Measurements from ENCODE around the gene CNGA3. TPM values are rescaled to one million over a fixed set of nuclear protein-coding genes. Genes with fewer than 3 reads are reported as not detected.

Gene CNGA3
- total RNA-seq, 4 donors from 2014 or later: 0.09 TPM; not detected in 3

DNA sequence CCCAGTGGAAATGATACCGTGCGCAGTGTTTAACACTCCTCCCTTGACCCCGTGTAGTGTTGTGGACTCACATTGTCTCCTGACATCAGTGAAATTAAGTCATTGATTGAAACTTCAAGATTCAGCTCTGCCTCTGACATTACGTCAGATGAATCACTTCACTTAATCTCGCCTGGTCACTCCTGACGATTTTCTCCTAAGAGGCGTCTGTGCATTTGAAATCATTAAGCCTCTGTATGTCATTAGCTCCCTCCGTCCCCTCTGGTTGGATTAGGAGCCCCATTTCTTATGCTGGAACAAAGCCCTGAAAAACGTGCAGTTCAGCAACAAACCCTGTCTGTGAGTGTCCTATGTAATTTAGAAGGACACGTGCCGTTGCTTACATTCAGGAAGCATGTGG lies 36.7 kb upstream of the CNGA3 start:
- in situ Hi-C loops (cut with MboI; ENCODE audit: low sequenced_read_pairs in 4 of 4): no loop called here
- intact Hi-C loops (cut with DNase I; ENCODE audit: low total_unique reads): no loop called here

DNA sequence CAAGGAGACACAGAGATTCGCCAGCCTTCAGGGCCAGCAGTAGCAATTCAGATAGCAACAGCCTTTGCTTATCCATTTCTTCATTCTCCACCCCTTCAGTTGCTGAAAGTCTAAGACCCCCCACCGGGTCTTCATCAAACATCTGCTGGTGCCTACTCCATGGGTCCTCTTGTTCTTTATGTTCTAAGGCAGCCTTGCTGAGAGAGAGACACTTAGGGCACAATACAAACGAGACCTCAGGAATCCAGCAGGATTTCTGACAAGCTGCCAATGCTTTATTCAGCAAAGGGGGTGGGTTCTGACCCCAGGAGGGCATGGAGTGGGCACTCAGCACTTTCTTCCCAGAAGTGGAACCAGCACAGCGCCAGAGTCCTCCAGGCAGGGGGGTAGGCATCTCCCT lies 36.2 kb upstream of the CNGA3 start:
- Histone ChIP-seq H3K9me3 (no peaks in the 10 kb centered on the region), H3K4me1 (no peaks in the 10 kb centered on the region), H3K36me3 (no peaks in the 10 kb centered on the region), H3K27me3 (peaks cover 0 to 6% (median 0%) of the 10 kb centered on the region in 3 donors), H3K4me3 (no peak overlapping the region), H3K27ac (no peak overlapping the region)
- intact Hi-C loops (cut with DNase I; ENCODE audit: low total_unique reads): no loop called here
- DNase-seq: no peak
- ATAC-seq: no peak
- TF ChIP-seq, protein P1, sequence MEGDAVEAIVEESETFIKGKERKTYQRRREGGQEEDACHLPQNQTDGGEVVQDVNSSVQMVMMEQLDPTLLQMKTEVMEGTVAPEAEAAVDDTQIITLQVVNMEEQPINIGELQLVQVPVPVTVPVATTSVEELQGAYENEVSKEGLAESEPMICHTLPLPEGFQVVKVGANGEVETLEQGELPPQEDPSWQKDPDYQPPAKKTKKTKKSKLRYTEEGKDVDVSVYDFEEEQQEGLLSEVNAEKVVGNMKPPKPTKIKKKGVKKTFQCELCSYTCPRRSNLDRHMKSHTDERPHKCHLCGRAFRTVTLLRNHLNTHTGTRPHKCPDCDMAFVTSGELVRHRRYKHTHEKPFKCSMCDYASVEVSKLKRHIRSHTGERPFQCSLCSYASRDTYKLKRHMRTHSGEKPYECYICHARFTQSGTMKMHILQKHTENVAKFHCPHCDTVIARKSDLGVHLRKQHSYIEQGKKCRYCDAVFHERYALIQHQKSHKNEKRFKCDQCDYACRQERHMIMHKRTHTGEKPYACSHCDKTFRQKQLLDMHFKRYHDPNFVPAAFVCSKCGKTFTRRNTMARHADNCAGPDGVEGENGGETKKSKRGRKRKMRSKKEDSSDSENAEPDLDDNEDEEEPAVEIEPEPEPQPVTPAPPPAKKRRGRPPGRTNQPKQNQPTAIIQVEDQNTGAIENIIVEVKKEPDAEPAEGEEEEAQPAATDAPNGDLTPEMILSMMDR (IDR thresholded peaks at IDR 0.05 in 4 of 5, conservative IDR thresholded peaks at IDR 0.05 in 1 of 5): no peak
- TF ChIP-seq POLR2A (IDR thresholded peaks at IDR 0.05): no peak
- in situ Hi-C loops (cut with MboI; ENCODE audit: low sequenced_read_pairs in 4 of 4): no loop called here

More for the DNA sequence above, 36.7 kb upstream of the CNGA3 start:
- H3K27me3 ChIP-seq: peaks cover 0 to 6% (median 0%) of the 10 kb centered on the region in 3 donors
- ATAC-seq (no peak), DNase-seq (no peak)
- H3K4me3 ChIP-seq: no peak overlapping the region
- H3K9me3 ChIP-seq: no peaks in the 10 kb centered on the region
- H3K27ac ChIP-seq: no peak overlapping the region
- TF ChIP-seq POLR2A (IDR thresholded peaks at IDR 0.05): no peak
- TF ChIP-seq, protein P1 (IDR thresholded peaks at IDR 0.05 in 4 of 5, conservative IDR thresholded peaks at IDR 0.05 in 1 of 5): no peak
- no peaks in the 10 kb centered on the region for H3K4me1 ChIP-seq
- no peaks in the 10 kb centered on the region for H3K36me3 ChIP-seq

DNA sequence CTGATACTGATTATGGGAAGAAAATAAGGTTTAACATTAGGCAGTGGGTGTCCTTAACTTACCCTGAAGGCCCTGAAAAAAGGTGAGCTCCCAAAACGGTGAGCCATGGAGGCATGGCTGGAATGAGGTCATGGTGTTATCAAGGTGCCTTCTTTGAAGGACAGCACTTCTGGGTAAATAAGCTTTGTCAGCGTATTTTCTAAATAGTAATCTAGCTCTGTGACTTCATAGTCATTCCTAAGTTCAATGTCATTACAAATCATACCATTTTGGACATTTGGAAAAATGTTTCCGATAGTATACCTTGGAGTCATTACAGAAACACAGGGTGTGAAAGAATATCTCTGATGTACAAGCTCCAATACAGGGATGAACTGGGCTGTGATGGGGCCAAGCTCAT lies 35.2 kb upstream of the CNGA3 start:
- no peak overlapping the region for H3K4me3 ChIP-seq
- no peak overlapping the region for H3K27ac ChIP-seq
- H3K36me3 ChIP-seq: no peaks in the 10 kb centered on the region
- no peak for ATAC-seq
- no peaks in the 10 kb centered on the region for H3K4me1 ChIP-seq
- intact Hi-C loops (cut with DNase I; ENCODE audit: low total_unique reads): no loop called here
- no peaks in the 10 kb centered on the region for H3K9me3 ChIP-seq
- in situ Hi-C loops (cut with MboI; ENCODE audit: low sequenced_read_pairs in 4 of 4): no loop called here
- TF ChIP-seq, protein P1 (IDR thresholded peaks at IDR 0.05 in 4 of 5, conservative IDR thresholded peaks at IDR 0.05 in 1 of 5): no peak
- H3K27me3 ChIP-seq: peaks cover 0 to 6% (median 0%) of the 10 kb centered on the region in 3 donors
- DNase-seq: no peak

DNA sequence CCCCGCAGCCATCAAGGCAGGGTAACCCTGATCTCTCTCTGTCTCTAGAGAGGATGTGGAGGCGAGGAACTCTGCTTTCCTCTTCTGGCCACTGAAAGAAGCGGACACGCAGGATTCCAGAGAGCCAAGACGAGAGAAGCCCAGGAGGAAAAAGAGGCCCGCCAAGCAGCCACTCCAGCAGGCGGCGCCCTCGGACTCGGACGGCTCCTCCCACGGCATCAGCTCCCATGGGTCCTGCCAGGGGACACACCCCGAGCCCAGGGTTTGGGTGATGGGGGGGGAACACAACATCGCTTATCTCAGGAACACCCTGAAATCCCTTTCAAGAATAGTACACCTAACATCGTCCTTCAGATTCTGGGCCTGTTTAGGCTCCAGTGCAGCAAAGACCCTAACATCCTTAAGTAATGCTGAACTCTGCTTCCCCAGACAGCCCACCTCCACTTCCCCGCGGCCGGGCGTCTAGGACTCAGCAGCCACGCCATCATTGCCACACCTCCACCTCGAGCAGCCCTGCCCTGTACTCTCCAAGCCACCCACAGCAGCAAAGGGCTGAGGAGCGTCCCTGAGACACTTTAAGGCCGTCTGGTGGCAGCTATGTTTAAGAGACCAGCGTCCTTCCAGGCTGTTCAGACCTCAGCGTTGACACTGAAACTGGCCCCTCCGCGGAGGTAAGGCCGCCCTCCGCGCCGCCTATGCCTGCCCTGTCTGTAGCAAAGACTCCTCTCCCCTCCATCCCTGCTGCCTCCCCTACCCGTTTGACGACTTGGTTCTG lies 34.3 kb upstream of the CNGA3 start:
- ATAC-seq (no peak), DNase-seq (no peak)
- intact Hi-C loops (cut with DNase I; ENCODE audit: low total_unique reads): no loop called here
- TF ChIP-seq, protein P1 (IDR thresholded peaks at IDR 0.05 in 4 of 5, conservative IDR thresholded peaks at IDR 0.05 in 1 of 5): no peak
- TF ChIP-seq POLR2A (IDR thresholded peaks at IDR 0.05): no peak
- Histone ChIP-seq H3K27ac (no peak overlapping the region), H3K4me3 (no peak overlapping the region), H3K27me3 (peaks cover 0 to 6% (median 0%) of the 10 kb centered on the region in 3 donors), H3K36me3 (no peaks in the 10 kb centered on the region), H3K4me1 (no peaks in the 10 kb centered on the region), H3K9me3 (no peaks in the 10 kb centered on the region)
- in situ Hi-C loops (cut with MboI; ENCODE audit: low sequenced_read_pairs in 4 of 4): no loop called here

Measured in gastrocnemius medialis (tissue), 4 donors.